H1 (cell line): ENCODE results near the gene MYBPC1.

ENCODE experiments used
- CREB1 ChIP-seq: IDR thresholded peaks from 2 replicates; pipeline ENCODE4 v1.6.1; 2012; ENCODE audit warnings: inconsistent platforms
- EP300 ChIP-seq, 2 experiments: IDR thresholded peaks; 1 replicate in 1 of 2; 2 replicates in 1 of 2; pipeline ENCODE4 v1.6.1; 2011 to 2012; ENCODE audit warnings: low read depth in 2 of 2, low read length in 2 of 2, mild to moderate bottlenecking in 2 of 2, borderline replicate concordance in 1 of 2, inconsistent platforms in 1 of 2, moderate library complexity in 1 of 2
- EZH2 ChIP-seq: fragments of 200-600 bp; sonication (generic); IDR thresholded peaks from 2 replicates; pipeline ENCODE4 v1.7.1; 2012; ENCODE audit warnings: low read depth, mild to moderate bottlenecking, moderate library complexity, low read length, inconsistent platforms; ENCODE audit not compliant: severe bottlenecking
- GABPA ChIP-seq: IDR thresholded peaks from 2 replicates; pipeline ENCODE4 v1.6.1; 2011; ENCODE audit warnings: mild to moderate bottlenecking, low read length, moderate library complexity, borderline replicate concordance; ENCODE audit not compliant: insufficient read depth
- NRF1 ChIP-seq: IDR thresholded peaks from 2 replicates; pipeline ENCODE4 v1.6.1; 2011; ENCODE audit warnings: mild to moderate bottlenecking, low read depth, low read length, improper control_type of control experiment
- POLR2A ChIP-seq, 2 experiments: IDR thresholded peaks; 1 replicate in 1 of 2; 2 replicates in 1 of 2; pipeline ENCODE4 v1.6.1; 2011; ENCODE audit warnings: low read depth in 2 of 2, low read length in 2 of 2, mild to moderate bottlenecking in 2 of 2; ENCODE audit errors: control extremely low read depth in 1 of 2
- RXRA ChIP-seq: IDR thresholded peaks from 2 replicates; pipeline ENCODE4 v1.6.1; 2011; ENCODE audit warnings: low read depth, mild to moderate bottlenecking, low read length, moderate library complexity; ENCODE audit not compliant: insufficient read depth
- TBP ChIP-seq: IDR thresholded peaks from 2 replicates; pipeline ENCODE4 v1.6.1; 2011; ENCODE audit warnings: low read depth, low read length, improper control_type of control experiment
- TF ChIP-seq, protein P1 (sequence below), 3 experiments: IDR thresholded peaks; 1 replicate in 2 of 3; 2 replicates in 1 of 3; pipeline versions ENCODE4 v1.5.1 to v1.6.1; 2011; ENCODE audit warnings: low read length in 3 of 3, mild to moderate bottlenecking in 3 of 3, inconsistent platforms in 2 of 3, low read depth in 1 of 3, moderate library complexity in 1 of 3; ENCODE audit not compliant: insufficient read depth in 1 of 3; ENCODE audit errors: control extremely low read depth in 1 of 3
- TF ChIP-seq, protein P2 (sequence below): IDR thresholded peaks from 2 replicates; pipeline ENCODE4 v1.6.1; 2012; ENCODE audit warnings: inconsistent platforms

DNA sequence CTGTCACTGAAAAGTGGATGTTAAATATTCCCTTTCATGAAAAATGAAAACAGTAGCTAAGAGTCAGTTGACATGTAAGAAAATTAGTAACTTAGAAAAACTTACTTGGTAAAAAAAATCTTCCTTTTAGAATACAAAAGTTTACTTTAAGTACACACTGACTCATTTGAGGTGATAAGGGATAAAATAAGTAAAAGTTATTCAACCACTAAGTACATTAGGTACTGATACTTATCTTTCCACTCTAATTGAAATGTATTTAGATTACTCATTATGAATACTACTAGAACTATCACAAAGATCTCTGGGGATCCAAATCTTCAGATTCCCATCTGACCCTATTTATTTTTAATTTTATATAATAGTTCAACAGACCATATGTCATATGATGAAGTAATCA lies 132.3 kb downstream of the MYBPC1 start:
- TF ChIP-seq RXRA: no peak
- TF ChIP-seq GABPA: no peak
- no peak for TF ChIP-seq EZH2
- TF ChIP-seq, protein P1, sequence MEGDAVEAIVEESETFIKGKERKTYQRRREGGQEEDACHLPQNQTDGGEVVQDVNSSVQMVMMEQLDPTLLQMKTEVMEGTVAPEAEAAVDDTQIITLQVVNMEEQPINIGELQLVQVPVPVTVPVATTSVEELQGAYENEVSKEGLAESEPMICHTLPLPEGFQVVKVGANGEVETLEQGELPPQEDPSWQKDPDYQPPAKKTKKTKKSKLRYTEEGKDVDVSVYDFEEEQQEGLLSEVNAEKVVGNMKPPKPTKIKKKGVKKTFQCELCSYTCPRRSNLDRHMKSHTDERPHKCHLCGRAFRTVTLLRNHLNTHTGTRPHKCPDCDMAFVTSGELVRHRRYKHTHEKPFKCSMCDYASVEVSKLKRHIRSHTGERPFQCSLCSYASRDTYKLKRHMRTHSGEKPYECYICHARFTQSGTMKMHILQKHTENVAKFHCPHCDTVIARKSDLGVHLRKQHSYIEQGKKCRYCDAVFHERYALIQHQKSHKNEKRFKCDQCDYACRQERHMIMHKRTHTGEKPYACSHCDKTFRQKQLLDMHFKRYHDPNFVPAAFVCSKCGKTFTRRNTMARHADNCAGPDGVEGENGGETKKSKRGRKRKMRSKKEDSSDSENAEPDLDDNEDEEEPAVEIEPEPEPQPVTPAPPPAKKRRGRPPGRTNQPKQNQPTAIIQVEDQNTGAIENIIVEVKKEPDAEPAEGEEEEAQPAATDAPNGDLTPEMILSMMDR (IDR thresholded peaks at IDR 0.05; ENCODE audit: control extremely low read depth in 1 of 3, insufficient read depth in 1 of 3, low read depth in 1 of 3, low read length in 3 of 3): no peak
- TF ChIP-seq, protein P2, sequence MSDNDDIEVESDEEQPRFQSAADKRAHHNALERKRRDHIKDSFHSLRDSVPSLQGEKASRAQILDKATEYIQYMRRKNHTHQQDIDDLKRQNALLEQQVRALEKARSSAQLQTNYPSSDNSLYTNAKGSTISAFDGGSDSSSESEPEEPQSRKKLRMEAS: no peak
- TF ChIP-seq NRF1: no peak
- TF ChIP-seq EP300 (IDR thresholded peaks at IDR 0.05; ENCODE audit: borderline replicate concordance in 1 of 2, low read depth in 2 of 2, low read length in 2 of 2): no peak
- TF ChIP-seq TBP: no peak
- no peak for TF ChIP-seq POLR2A (IDR thresholded peaks at IDR 0.05; ENCODE audit: control extremely low read depth in 1 of 2, low read depth in 2 of 2, low read length in 2 of 2)
- TF ChIP-seq CREB1: no peak
